Colon (tissue), 2 donors: ENCODE results near the gene ZNF22.
A peak's percentile ranks its signal among the peaks of the same experiment; 100 is the strongest.
"Not testable (repeated sequence)": the region's sequence is repeated elsewhere in the genome, so short reads cannot be mapped to it uniquely, and the experiment has no call there.

Experiments used
- FAIRE-seq: peaks from 2 replicates; lab custom pipeline; 2012; peaks lifted over from hg19 to GRCh38; lab: Jason Lieb, UNC
- donor health status: control.
- donor health status: control.

Gene ZNF22

DNA sequence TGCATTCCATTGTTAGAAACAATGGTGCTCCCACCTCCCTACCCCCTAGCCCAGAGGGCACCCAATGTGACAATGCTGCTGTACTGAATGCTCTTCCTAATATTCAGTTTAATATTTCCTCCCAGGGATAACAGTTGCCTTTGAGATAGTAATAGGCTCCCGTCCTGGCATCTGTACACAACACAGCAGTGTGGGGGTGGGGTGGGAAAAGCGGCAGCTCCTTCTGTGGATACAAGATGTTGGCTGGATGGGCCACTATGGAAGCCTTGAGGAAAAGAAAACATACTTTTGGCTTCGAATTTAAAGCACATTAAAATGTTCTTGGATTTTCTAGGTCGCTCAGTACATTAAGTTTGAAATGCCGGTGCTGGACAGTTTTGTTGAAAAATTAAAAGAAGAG, 9.2 kb upstream of the ZNF22 start:
- no peak for FAIRE-seq

DNA sequence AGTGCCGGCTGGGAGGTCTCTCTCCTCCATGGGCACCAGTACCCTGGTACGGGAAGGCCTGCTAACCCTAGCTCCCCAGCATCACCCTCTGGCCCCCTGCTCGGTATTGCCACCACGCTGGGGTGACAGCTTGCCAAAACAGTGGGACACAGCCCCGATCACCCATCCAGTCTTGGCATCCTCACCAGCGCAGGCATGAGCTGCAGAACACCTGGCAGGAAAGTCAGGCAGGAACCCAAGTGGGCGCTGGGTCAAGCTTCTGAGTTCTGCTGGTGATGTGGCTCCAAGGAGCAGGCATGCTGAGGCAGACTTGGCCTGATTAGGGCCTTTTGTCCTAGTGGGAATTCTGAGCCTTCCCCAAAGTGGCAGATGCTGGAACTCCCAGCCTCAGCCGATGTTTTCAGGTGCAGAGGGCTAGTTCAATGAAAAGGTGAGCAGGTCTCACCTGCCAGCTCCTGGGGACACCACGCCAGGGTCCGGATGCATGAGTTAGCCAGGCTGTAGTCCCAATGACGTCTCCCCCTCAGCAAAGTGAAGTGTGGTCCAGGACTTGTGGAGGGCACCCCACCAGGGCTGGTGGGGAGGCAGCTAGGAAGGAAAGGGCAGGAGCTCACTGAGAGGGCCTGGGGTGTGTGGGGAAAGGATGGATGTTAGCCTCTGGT, 8.5 kb upstream of the ZNF22 start:
- no peak for FAIRE-seq

DNA sequence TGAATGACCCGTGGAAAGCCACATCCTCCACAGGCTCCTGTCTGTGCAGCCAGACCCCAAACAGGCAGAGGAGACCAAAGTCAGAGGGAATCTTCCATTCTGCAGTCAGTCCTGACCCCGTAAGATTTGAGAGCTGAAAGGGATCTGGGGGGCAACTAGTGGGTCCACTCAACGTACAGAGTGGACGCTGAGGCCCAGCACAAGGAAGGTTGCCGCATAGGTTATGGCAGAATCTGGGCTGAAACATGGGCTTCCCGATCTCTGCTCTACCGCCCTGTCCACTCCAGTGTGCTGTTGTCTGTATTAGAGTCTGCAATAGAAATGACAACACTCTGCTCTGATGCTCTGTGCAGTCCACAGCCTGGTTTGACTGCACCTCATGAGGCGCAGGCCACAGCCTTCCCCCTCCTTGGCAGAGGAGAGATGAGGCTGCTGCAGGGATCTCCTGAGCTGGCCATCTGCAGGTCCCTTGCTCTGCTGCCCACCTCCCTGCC, 7.9 kb upstream of the ZNF22 start:
- no peak for FAIRE-seq

DNA sequence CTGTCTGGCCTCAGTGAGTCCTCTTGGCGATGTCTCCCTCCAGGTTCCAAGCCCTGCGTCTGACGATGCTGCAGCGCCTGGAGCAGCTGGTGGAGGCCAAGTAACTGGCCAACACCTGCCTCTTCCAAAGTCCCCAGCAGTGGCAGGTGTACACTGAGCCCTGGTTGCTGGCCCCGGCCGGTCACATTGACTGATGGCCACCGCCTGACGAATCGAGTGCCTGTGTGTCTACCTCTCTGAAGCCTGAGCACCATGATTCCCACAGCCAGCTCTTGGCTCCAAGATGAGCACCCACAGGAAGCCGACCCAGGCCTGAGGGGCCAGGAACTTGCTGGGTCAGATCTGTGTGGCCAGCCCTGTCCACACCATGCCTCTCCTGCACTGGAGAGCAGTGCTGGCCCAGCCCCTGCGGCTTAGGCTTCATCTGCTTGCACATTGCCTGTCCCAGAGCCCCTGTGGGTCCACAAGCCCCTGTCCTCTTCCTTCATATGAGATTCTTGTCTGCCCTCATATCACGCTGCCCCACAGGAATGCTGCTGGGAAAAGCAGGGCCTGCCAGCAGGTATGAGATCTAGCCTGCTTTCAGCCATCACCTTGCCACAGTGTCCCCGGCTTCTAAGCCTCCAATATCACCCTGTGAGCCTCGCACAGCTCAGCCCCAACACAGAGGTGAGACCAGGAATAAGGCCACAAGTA, 7.3 kb upstream of the ZNF22 start:
- no peak for FAIRE-seq

DNA sequence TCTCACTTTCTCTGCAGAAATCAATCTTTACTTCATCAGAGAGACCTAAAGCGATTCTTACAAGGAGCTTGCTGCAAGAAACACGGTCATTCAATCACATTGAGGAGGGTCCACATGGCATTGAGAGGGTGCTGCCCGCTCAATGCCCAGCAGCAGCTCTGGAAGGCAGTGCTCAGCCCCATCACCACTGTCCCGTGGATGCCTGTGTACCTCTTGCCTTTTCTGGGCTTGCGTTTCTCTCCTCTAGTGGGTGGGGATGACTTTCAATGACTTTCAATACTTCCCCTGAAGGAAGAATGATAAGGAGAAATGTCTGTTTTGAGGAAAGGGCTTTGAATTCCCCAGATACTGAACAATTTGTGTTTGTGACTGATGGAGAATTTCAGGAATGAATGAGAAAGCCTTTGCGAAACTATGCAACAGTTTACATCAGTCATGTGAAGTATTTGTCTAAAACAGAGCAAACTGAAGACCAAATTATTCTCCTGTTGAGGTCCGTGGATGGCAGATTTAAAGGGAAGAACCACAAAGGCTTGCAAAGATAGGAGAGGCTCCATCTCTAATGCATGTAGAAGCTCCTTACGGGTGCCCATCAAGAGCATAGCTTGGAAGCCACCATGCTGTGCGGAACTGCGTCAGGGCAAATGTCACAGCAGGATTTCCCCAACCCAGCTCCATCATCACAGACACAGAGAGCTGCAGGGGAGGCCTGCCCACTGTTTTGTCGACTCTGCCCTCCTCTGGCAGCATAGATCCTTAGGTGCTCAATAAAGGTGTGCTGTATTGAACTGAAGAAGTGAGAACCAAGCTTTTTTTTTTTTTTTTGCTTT, 6.6 kb upstream of the ZNF22 start:
- no peak for FAIRE-seq

DNA sequence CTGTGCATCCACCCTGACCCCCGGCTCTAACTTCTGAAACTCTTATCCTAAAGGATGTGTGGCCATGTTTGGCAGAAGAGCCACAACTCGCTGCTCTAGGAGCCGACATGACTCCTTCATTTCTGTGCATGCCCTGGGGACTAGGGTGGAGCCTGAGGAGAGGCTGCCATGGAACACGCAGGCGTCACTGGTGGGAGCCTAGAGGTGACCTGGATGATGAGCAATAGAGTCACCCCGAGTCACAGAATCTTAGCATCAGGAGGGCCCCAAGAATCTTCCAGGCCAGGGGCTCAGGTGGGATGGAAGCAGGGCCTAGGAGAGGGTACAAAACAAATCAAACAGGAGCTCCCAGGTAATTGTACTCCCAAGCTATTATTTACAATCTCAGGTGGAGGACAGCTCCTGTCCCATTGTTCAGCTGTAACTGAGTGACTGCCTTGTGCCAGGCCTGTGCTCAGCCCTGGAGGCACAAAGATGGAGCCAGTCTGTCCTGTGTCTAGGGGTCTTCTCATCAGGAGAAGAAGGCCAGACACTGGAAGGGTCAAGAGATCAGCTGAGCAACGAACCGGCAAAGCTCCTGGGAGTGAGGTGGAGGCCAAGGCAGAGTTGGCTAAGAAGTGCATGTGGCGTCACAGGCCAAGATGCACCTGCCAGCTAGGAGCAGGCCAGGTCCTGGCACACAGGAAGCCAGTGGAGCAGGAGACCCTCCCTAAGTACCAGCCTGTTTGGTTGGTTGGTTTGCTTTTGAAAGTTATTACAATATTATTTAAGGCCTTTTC, 5.8 kb upstream of the ZNF22 start:
- FAIRE-seq = no peak

DNA sequence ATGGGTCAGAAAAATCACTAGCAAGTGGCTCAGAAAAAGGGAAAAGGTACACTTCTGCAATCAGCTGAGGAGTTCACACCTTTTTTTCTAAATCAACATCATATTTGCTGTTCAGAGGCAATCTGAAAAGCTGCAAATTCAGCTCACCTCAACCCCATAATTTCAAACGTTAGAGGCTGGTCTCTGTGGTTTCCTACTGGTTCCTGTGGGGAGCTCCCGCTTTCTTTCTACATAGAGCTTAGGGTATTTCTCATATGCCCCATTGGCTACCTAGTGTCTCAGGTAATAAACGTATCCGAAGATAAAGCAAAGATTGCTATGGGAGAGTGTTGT, 5.2 kb upstream of the ZNF22 start:
- FAIRE-seq = no peak

DNA sequence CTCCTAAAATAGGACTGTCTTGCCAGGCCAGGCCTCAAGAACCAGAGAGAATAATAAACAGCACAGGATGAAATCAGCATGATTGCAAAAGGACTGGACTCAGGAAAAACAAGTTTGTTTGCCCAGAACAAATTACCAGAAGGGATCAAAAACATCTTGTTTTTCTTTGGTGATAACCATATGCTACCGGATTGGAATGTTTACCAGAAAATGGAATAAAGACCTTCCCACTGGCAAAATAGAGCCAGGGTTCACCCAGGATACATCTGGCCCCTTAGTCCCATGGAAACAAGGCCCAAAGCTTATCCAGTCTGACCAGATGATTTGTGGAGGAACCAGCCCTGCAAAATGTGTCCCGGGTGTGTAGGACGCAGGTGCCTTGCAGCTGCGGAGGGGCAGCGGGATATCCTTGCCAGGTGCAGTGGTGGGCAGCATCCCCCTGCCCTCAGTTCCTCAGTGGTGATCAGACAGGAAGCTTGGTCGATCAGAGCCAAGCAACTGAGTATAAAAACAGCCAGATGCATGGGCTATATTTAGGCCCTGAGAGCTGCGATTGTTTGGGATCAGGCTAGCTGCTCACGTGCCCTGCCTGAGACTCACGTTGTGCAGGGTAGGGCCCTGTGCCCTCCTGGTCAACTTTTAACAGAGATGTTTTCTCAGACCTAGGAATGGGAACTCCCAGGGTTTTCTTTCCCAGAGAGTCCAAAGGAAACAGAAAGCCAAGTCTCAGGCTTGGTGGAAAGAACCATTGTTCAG, 4.6 kb upstream of the ZNF22 start:
- no peak for FAIRE-seq

DNA sequence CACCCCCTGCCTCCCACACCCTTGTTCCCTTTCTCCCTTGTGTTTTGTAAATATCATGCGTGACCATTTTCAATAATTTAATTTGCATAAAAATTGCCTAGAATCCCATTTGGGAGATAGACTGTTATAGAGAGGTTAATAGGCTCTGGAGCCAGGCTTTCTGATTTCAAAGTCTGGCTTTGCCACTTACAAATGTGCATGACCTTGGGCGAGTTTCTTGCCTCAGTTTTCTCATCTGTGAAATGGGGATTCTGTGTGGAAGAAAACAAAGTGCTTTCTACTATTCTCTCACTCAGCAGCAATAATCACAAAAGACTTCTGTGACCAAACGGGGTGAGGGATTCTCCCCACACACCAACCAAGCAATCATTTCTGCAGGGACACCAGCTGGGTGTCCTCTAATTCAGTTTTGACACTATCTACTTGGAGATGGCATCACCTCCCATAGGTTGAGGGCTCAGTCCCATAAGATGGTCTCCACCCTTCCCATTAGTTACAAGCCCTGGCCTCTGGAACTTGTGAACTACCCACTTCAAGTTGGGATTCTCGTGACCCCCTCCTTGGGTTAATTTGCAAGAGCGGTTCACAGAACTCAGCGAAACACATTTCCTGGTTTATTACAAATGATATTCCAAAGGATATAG, 3.5 kb upstream of the ZNF22 start:
- FAIRE-seq = no peak

DNA sequence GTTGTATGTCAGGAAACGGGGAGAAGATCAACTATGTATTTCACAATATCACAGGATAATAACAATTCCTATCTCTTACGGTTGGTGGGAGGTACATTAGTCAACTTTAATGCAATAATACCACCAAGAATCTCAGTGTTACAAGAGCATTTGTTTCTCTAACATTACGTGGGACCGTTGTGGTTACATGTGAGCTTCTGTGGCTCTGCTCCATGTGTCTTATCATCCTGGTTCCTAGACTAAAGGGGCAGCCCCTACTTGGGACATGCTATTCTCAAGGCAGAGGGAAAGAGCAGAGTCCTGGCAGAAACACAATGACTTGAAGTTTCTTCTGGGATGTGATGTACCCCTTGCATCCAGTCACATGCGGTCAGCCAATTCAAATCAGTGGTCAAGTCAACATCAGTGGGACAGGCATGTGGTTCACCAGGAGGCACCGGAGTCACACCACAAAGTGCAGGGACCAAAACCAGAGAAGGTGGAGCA, 2.5 kb upstream of the ZNF22 start:
- no peak for FAIRE-seq

DNA sequence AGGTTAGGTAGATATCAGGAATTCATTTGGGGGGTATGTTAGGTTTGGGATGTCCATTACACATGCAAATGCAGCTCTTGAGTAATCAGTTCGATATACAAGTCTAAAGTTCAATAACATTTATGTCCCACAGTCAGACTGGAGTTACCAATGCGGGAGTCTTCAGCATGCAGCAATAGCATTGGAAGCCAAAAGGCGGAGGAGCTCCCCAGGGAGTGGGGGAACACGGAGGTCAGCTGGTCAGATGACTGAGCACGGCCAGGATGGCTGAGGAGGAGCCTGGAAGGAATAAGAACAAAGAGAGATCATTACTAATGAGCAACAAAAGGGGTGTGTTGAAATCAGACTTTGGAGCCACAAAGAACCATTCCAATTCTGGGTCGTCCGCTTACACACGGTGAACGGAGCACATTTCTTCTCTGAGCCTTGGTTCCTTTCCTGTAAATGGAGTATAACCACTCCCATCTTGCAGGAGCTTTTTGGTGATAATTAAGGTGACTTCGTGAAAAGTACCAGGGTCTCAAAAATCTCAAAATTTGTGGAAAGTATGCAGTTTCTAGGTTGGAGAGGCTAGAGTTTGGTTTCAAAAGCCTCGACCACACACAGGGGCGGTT, 478 bp upstream of the ZNF22 start:
- no peak for FAIRE-seq

DNA sequence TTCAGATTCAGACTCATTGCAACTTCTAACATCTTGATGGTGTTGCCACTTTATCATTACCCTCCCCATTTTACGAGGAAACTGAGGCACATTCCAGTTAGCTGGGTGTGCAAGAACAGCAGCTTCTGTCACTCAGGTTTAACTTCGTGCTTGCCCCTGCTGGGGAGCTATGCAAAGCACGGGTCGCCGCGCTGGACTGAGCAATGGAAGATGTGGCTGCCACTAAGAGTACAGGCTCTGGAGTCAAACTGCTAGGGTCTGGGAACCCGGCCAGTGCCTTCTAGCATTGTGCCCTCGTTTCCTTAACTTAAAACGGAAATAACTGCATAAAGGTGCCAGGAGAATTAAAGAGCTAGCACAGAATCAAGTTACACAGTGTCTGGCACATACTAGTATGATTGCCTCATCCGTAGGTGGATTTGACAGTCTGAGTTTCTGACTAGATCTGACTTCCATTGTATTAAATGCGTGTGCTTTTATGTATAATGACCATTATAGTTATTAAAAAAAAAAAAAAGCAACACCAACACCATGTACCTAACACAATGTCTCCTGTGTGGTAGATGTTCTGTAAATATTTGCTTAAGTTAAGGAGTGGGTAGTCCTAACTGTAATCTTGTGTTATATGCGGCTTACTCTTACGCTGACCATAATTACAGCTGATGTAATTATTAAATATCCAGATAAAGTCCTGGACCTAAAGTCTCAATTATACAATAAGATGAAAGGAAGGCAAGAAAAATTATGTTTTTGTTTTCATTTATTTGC, 842 bp downstream of the ZNF22 start:
- peak; percentile 43 for FAIRE-seq

DNA sequence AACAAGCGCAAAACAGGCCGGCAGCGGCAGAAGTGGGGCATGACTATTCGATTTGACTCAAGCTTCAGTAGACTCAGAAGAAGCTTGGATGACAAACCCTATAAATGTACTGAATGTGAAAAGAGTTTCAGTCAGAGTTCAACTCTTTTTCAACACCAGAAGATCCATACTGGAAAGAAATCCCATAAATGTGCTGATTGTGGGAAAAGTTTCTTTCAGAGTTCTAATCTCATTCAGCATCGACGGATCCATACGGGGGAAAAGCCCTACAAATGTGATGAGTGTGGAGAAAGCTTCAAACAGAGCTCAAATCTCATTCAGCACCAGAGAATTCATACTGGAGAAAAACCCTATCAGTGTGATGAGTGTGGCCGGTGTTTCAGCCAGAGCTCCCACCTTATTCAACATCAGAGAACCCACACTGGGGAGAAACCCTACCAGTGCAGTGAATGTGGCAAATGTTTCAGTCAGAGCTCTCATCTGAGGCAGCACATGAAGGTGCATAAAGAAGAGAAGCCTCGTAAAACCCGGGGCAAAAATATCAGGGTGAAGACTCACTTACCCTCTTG, 2.8 kb downstream of the ZNF22 start:
- FAIRE-seq = no peak

DNA sequence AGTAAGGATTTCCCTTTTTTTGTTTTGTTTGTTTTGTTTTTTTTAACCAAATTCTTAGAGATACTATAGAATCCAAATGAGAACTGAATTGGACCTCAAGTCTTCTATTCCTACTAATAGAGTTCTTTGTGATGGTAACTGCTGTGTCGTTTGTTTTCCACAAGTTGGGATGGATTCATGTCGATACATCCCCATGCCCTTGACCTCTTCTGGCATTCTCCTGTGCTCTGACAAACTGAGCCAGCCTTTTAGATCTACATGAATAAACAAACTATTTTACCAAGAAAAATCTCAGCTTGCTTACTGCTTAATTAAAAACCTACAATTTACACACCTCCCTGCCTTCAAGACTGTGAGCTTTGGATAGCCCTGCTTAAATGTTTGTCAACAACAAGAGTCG, 3.9 kb downstream of the ZNF22 start:
- no peak for FAIRE-seq

DNA sequence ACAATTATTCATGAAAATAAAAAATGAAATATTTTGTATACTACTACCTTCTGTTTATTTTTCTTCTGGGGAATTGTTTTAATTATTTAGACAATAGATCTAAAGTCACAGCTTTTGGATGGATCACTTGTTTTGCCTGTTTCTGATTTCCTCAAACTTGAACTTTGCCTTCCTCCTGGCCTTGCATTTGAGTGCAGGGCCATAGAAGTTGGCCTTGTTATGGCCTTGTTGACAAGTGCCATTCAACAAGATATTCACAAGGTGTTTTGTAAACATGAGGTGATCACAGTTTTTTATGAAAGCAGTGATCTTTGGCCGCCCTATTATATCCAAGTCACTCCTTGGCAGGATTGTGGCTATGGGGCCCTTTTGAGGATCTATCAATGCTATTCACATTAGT, 4.6 kb downstream of the ZNF22 start:
- no peak for FAIRE-seq

DNA sequence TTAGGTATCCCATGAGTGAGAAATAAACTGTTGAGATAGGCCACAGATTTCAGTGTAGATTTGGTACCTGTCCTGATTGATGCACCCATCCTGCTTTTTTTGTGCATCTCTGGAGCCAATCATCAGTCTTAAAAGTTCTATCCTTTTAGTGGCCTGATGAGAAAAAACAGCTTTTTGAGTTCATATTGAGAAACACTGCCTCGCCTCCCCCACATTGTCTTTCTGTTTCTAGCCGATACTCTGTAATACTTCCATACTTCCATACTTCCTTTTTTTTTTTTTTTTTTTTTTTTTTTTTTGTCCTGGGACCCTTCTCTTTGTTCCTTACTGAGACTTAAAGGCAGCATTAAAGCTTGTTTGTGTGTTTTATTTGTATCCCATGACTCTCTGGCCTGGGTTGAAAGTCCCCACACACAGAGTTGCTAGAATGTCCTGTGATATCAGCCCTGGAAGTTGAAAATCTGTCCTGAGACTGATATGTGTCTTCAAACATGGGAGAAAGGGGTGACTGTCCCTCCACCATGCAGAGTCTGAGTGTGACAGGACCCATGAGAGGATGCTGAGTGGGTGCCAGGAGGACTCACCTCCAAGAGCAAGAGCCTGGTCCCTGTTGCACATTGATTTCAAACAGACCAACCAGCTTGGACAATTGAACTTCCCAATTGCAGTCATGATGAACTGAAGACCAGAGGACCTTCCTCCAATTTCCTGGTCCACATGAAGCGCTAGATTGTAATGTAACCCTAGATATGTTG, 5.7 kb downstream of the ZNF22 start:
- FAIRE-seq = no peak

DNA sequence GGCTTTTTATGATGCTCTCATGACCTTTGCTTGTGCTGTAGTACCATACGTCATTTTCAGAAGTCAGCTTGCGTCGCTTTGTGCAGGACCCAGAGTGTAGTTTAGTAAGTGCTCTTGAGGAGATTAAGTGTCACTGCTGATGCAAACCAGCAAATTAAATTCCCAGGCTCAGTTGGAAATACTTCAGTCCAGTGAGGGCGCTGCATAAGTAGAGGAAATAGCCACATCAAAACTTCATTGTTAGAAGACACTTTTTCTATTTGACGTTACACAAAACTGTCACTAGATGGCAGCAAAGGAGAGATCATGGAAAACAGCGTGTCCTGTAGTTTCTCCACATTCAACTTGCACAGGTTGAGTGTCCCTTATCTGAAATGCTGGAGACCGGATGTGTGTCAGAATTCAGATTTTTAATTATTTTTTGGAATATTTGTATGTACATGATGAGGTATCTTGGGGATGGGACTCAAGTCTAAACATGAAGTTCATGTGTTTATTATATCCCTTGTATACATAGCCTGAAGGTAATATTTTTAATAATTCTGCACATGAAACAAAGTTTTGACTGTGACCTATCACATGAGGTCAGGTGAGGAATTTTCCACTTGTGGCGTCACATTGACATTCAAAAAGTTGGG, 7.9 kb downstream of the ZNF22 start:
- peak; percentile 51 for FAIRE-seq

DNA sequence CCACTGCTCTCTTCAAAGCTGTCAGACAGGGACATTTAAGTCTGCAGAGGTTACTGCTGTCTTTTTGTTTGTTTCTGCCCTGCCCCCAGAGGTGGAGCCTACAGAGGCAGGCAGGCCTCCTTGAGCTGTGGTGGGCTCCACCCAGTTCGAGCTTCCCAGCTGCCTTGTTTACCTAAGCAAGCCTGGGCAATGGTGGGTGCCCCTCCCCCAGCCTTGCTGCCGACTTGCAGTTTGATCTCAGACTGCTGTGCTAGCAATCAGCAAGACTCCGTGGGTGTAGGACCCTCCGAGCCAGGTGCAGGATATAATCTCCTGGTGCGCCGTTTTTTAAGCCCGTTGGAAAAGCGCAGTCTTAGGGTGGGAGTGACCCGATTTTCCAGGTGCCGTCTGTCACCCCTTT, 13.8 kb downstream of the ZNF22 start:
- not testable (repeated sequence) for FAIRE-seq
